ENCODE results near the gene RGS3. TPM values are rescaled to one million over a fixed set of nuclear protein-coding genes. Genes with fewer than 3 reads are reported as not detected.

RGS3 gene
- total and polyA plus RNA-seq, 10 of the 15 experiments (the other 5 are each of a cell fraction or from before 2014, with no cell fraction given): 2.9 to 138 (median 28.8) TPM

- TF ChIP-seq JUND (IDR thresholded peaks at IDR 0.05; ENCODE audit: low read depth, low read length): no peak
- no peak for TF ChIP-seq MYB (IDR thresholded peaks at IDR 0.05; ENCODE audit: borderline replicate concordance, low read depth, low read length)
- TF ChIP-seq SPI1 (IDR thresholded peaks at IDR 0.05; ENCODE audit: borderline replicate concordance, insufficient read depth, low read depth, low read length): no peak
- TF ChIP-seq KDM1A (IDR thresholded peaks at IDR 0.05; ENCODE audit: borderline replicate concordance): no peak
- no peak for TF ChIP-seq USF1 (IDR thresholded peaks at IDR 0.05; ENCODE audit: borderline replicate concordance, extremely low read length, insufficient read depth, low read depth, low read length)
- no peak for TF ChIP-seq RELB (IDR thresholded peaks at IDR 0.05; ENCODE audit: low read depth)
- TF ChIP-seq NFYB (IDR thresholded peaks at IDR 0.05; ENCODE audit: insufficient read depth, low read depth, low read length): no peak
- no peak for TF ChIP-seq E2F4 (IDR thresholded peaks at IDR 0.05; ENCODE audit: low read depth, low read length)
- no peak for TF ChIP-seq SMAD1 (IDR thresholded peaks at IDR 0.05; ENCODE audit: low read depth, partially characterized antibody)
- TF ChIP-seq ZBTB40 (IDR thresholded peaks at IDR 0.05; ENCODE audit: borderline replicate concordance): no peak
Measured at GRCh38 chr9:113488071-113488470, 24.5 kb downstream of the RGS3 start (continued).

Data from GM12878 (cell line).